Measurements from ENCODE around the gene SH3BP5L. TPM values are rescaled to one million over a fixed set of nuclear protein-coding genes. Genes with fewer than 3 reads are reported as not detected.
"Not testable (repeated sequence)": the region's sequence is repeated elsewhere in the genome, so short reads cannot be mapped to it uniquely, and the experiment has no call there.

Gene SH3BP5L
- total RNA-seq, 1 donor from 2014 or later: 21.7 TPM

GRCh38 chr1:248810727-248811513 is 14.8 kb downstream of the SH3BP5L start:
- DNase-seq (ENCODE audit: low spot score): no peak

- DNase-seq (ENCODE audit: low spot score): no peak
These were observed 15.6 kb downstream of the SH3BP5L start for GRCh38 chr1:248810000-248810726.

GRCh38 chr1:248808876-248809275 is 16.8 kb downstream of the SH3BP5L start:
- DNase-seq (ENCODE audit: low spot score): no peak

- DNase-seq (ENCODE audit: low spot score): no peak
These were observed 18.5 kb downstream of the SH3BP5L start for GRCh38 chr1:248807067-248807737.

- no peak for DNase-seq (ENCODE audit: low spot score)
These were observed 19.8 kb downstream of the SH3BP5L start for GRCh38 chr1:248805876-248806275.

GRCh38 chr1:248804771-248805681 is 20.7 kb downstream of the SH3BP5L start:
- DNase-seq (ENCODE audit: low spot score): no peak

GRCh38 chr1:248803501-248803900 is 22.2 kb downstream of the SH3BP5L start:
- DNase-seq (ENCODE audit: low spot score): peak; percentile 13

GRCh38 chr1:248802454-248802853 is 23.3 kb downstream of the SH3BP5L start:
- peak; percentile 12 for DNase-seq (ENCODE audit: low spot score)

- DNase-seq (ENCODE audit: low spot score): no peak
These were observed 25.3 kb downstream of the SH3BP5L start for GRCh38 chr1:248800459-248800858.

- DNase-seq (ENCODE audit: low spot score): no peak
These were observed 26.9 kb downstream of the SH3BP5L start for GRCh38 chr1:248798791-248799190.

- not testable (repeated sequence) for DNase-seq (ENCODE audit: low spot score)
These were observed 31.1 kb downstream of the SH3BP5L start for GRCh38 chr1:248794663-248795062.

- DNase-seq (ENCODE audit: low spot score): no peak
These were observed 32.1 kb downstream of the SH3BP5L start for GRCh38 chr1:248793592-248793991.

GRCh38 chr1:248792342-248792741 is 33.4 kb downstream of the SH3BP5L start:
- no peak for DNase-seq (ENCODE audit: low spot score)

- DNase-seq (ENCODE audit: low spot score): no peak
These were observed 34.7 kb downstream of the SH3BP5L start for GRCh38 chr1:248791010-248791409.

- no peak for DNase-seq (ENCODE audit: low spot score)
These were observed 35.3 kb downstream of the SH3BP5L start for GRCh38 chr1:248790456-248790855.

- not testable (repeated sequence) for DNase-seq (ENCODE audit: low spot score)
These were observed 36.4 kb downstream of the SH3BP5L start for GRCh38 chr1:248789337-248789736.

- DNase-seq (ENCODE audit: low spot score): no peak
These were observed 37.4 kb downstream of the SH3BP5L start for GRCh38 chr1:248788327-248788726.

- no peak for DNase-seq (ENCODE audit: low spot score)
These were observed 38.3 kb downstream of the SH3BP5L start for GRCh38 chr1:248787430-248787829.

GRCh38 chr1:248786156-248786555 is 39.6 kb downstream of the SH3BP5L start:
- DNase-seq (ENCODE audit: low spot score): no peak

- DNase-seq (ENCODE audit: low spot score): no peak
These were observed 42.3 kb downstream of the SH3BP5L start for GRCh38 chr1:248783367-248783766.

- no peak for DNase-seq (ENCODE audit: low spot score)
These were observed 43.1 kb downstream of the SH3BP5L start for GRCh38 chr1:248782416-248783141.

All from ureter (tissue), 1 donor.